Mesothelial cell of epicardium (in vitro differentiated cells): Measurements from ENCODE around the gene ACTN3. TPM values are rescaled to one million over a fixed set of nuclear protein-coding genes. Genes with fewer than 3 reads are reported as not detected.
"Not testable (repeated sequence)": the region's sequence is repeated elsewhere in the genome, so short reads cannot be mapped to it uniquely, and the experiment has no call there.

ENCODE experiments used
- DNase-seq, 2 experiments: peaks; one replicate each; pipeline ENCODE4 v3.0.0; 2021; ENCODE audit warnings: low spot score in 2 of 2; ENCODE audit not compliant: unreplicated experiment in 2 of 2
- H3K27ac Mint-ChIP-seq: 2 replicates; pipeline ENCODE4 v1.8.0; 2021; ENCODE audit warnings: mixed read lengths
- H3K27me3 Mint-ChIP-seq: 2 replicates; pipeline ENCODE4 v1.8.0; 2021; ENCODE audit warnings: low read depth, mixed read lengths
- H3K36me3 Mint-ChIP-seq: 2 replicates; pipeline ENCODE4 v1.8.0; 2021; ENCODE audit warnings: mixed read lengths
- H3K4me1 Mint-ChIP-seq: 2 replicates; pipeline ENCODE4 v1.8.0; 2021; ENCODE audit warnings: mixed read lengths
- H3K4me3 Mint-ChIP-seq: 2 replicates; pipeline ENCODE4 v1.8.0; 2021; ENCODE audit warnings: mild to moderate bottlenecking, moderate library complexity, mixed read lengths
- H3K9me3 Mint-ChIP-seq: 2 replicates; pipeline ENCODE4 v1.8.0; 2021; ENCODE audit warnings: mixed read lengths
- total RNA-seq: library from RNA; stranded (reverse); gene quantifications from 3 replicates; pipeline ENCODE4 v1.2.1, GENCODE V29; 2021
- TF ChIP-seq, protein P1 (sequence below): fragments of 200-600 bp; sonication (generic); IDR thresholded peaks from one replicate; pipeline ENCODE4 v1.5.0; 2021; ENCODE audit warnings: antibody characterized with exemption; ENCODE audit not compliant: unreplicated experiment

ACTN3 gene
- total RNA-seq, 1 donor from 2014 or later, result 0.13 TPM

DNA sequence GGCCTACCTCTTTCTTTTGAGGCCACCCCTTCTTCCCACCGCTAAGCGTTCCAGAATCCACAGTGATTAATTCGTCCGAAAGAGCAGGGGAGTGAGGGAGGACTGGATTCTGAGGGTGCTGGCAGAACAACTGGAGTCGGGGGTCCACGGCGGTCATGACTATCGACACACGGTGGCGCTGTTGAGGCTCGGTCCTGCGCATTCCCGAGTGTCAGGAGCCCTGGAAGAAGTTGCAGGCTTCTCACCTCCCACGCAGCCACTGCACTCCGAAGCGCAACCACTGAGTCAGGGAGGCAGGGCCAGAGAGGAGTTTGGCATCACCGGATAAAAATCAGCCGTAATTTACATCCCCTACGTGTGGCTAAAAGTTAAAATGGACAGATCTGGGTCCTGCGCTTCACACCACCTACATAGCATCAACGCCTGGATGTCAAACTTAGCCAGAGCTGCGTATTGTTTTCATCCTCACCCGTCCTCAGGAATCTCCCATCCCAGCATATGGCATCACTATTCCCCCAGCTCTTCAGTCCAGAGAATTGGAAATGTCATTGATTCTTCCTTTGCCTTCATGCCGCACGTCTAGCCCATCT lies 32.4 kb downstream of the ACTN3 start:
- H3K36me3 Mint-ChIP-seq, result peaks cover 3% of the 10 kb centered on the region
- no peak overlapping the region for H3K27ac Mint-ChIP-seq
- peak; percentile 62 to 87 for DNase-seq
- peaks cover 17% of the 10 kb centered on the region for H3K27me3 Mint-ChIP-seq
- no peak overlapping the region for H3K4me3 Mint-ChIP-seq
- peaks cover 5% of the 10 kb centered on the region for H3K4me1 Mint-ChIP-seq
- peaks cover 16% of the 10 kb centered on the region for H3K9me3 Mint-ChIP-seq
- TF ChIP-seq, protein P1, sequence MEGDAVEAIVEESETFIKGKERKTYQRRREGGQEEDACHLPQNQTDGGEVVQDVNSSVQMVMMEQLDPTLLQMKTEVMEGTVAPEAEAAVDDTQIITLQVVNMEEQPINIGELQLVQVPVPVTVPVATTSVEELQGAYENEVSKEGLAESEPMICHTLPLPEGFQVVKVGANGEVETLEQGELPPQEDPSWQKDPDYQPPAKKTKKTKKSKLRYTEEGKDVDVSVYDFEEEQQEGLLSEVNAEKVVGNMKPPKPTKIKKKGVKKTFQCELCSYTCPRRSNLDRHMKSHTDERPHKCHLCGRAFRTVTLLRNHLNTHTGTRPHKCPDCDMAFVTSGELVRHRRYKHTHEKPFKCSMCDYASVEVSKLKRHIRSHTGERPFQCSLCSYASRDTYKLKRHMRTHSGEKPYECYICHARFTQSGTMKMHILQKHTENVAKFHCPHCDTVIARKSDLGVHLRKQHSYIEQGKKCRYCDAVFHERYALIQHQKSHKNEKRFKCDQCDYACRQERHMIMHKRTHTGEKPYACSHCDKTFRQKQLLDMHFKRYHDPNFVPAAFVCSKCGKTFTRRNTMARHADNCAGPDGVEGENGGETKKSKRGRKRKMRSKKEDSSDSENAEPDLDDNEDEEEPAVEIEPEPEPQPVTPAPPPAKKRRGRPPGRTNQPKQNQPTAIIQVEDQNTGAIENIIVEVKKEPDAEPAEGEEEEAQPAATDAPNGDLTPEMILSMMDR, result peak; percentile 77

DNA sequence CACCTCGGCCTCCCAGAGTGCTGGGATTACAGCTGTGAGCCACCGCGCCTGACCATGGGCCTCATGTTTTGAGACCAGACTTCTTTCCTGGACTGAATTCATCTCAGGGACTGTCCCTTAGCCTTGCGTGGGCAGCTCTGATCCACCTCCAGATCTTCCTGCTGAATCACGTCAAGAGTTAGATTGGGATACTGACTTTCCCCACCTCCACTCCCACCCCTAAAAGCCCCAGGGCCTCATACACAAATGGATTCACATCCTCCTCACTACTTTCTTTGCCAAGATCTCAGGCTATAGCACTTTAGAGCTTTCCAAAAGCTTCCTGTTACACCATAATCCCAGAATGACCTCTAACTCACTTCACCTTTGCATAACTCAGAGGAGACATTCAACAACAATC lies 34.1 kb downstream of the ACTN3 start:
- Mint-ChIP-seq H3K4me3 (no peak overlapping the region), H3K4me1 (peaks cover 5% of the 10 kb centered on the region), H3K9me3 (peaks cover 10% of the 10 kb centered on the region), H3K36me3 (peaks cover 3% of the 10 kb centered on the region), H3K27ac (no peak overlapping the region), H3K27me3 (peaks cover 12% of the 10 kb centered on the region)
- no peak for DNase-seq
- TF ChIP-seq, protein P1, result no peak

GRCh38 chr11:66581261-66581660 lies 34.6 kb downstream of the ACTN3 start:
- TF ChIP-seq, protein P1, result no peak
- DNase-seq, result no peak
- Mint-ChIP-seq H3K4me3 (no peak overlapping the region), H3K9me3 (peaks cover 10% of the 10 kb centered on the region), H3K27me3 (peaks cover 12% of the 10 kb centered on the region), H3K4me1 (peaks cover 5% of the 10 kb centered on the region), H3K27ac (no peak overlapping the region), H3K36me3 (peaks cover 3% of the 10 kb centered on the region)

- not testable (repeated sequence) for H3K4me1 Mint-ChIP-seq, H3K36me3 Mint-ChIP-seq, DNase-seq, H3K27ac Mint-ChIP-seq, H3K4me3 Mint-ChIP-seq
- H3K27me3 Mint-ChIP-seq, result peaks cover 12% of the 10 kb centered on the region
- H3K9me3 Mint-ChIP-seq, result peaks cover 10% of the 10 kb centered on the region
Observed at GRCh38 chr11:66582565-66583147, 36.0 kb downstream of the ACTN3 start.

DNA sequence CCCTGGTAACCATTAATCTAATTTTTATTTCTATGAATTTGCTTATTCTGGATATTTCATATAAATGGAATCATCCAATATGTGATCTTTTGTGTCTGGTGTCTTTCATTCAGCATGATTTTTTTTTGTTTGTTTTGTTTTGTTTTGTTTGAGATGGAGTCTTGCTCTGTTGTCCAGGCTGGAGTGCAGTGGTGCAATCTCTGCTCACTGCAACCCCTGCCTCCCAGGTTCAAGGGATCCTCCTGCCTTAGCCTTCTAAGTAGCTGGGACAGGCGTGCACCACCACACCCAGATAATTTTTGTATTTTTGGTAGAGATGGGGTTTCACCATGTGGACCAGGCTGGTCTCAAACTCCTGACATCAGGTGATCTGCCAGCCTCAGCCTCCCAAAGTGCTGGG lies 38.7 kb downstream of the ACTN3 start:
- H3K36me3 Mint-ChIP-seq, DNase-seq, H3K4me1 Mint-ChIP-seq, H3K4me3 Mint-ChIP-seq, H3K27ac Mint-ChIP-seq, H3K27me3 Mint-ChIP-seq: not testable (repeated sequence)
- peaks cover 15% of the 10 kb centered on the region for H3K9me3 Mint-ChIP-seq

DNA sequence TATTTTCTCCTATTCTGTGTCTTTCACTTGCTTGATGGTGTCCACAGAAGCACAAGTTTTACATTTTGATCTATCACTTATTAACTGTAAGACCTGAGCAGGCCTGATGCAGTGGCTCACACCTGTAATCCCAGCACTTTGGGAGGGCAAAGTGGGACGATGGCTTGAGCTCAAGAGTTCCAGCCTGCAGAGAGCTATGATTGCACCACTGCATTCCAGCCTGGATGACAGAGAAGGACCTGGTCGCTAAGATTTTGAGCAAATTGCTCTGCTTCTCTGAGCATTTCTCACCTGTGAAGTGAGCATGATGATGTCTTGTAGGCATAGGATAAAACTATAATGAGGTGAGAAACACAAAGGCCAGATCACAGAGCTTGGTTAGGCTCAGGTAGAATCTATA lies 39.4 kb downstream of the ACTN3 start:
- H3K4me1 Mint-ChIP-seq, result no peaks in the 10 kb centered on the region
- no peak overlapping the region for H3K27ac Mint-ChIP-seq
- H3K4me3 Mint-ChIP-seq, result no peak overlapping the region
- peaks cover 17% of the 10 kb centered on the region for H3K9me3 Mint-ChIP-seq
- DNase-seq, result no peak
- peaks cover 3% of the 10 kb centered on the region for H3K36me3 Mint-ChIP-seq
- TF ChIP-seq, protein P1, result no peak
- H3K27me3 Mint-ChIP-seq, result no peaks in the 10 kb centered on the region

DNA sequence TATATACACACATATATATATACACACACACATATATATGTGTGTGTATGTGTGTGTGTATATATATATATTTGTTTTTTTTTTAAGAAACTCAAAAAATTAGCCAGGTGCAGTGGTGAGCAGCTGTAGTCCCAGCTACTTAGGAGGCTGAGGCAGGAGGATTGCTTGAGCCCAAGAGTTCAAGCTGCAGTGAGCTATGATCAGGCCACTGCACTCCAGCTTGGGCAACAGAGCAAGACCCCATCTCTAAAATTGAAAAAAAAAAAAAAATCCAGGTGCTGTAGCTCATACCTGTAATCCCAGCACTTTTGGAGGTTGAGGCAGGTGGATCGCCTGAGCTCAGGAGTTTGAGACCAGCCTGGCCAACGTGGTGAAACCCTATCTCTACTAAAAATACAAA lies 42.6 kb downstream of the ACTN3 start:
- H3K27ac Mint-ChIP-seq, H3K27me3 Mint-ChIP-seq, H3K36me3 Mint-ChIP-seq, H3K9me3 Mint-ChIP-seq, H3K4me3 Mint-ChIP-seq, DNase-seq: not testable (repeated sequence)
- H3K4me1 Mint-ChIP-seq, result peaks cover 11% of the 10 kb centered on the region
